Gastroesophageal sphincter (tissue), 3 donors: ENCODE results near the gene CDKN2AIP.

Experiments used
- CTCF ChIP-seq, 4 experiments: fragments of 200-600 bp in 2 of 4; fragments of 450-650 bp in 2 of 4; sonication (generic) in 1 of 4; IDR thresholded peaks; one replicate each; pipeline ENCODE4 v1.5.1; 2017 to 2019; ENCODE audit warnings: antibody characterized with exemption in 4 of 4, mild to moderate bottlenecking in 2 of 4, moderate library complexity in 2 of 4
- EP300 ChIP-seq: sonication (generic); formaldehyde crosslinking; IDR thresholded peaks from one replicate; pipeline ENCODE4 v1.6.1; 2017; ENCODE audit warnings: antibody characterized with exemption, mild to moderate bottlenecking
- POLR2A ChIP-seq, 2 donors: fragments of 450-650 bp; IDR thresholded peaks; one replicate each; pipeline ENCODE4 v1.6.1; 2017; ENCODE audit warnings: antibody characterized with exemption in 2 of 2, mild to moderate bottlenecking in 2 of 2, moderate library complexity in 1 of 2
- POLR2AphosphoS5 ChIP-seq: sonication (generic); formaldehyde crosslinking; IDR thresholded peaks from one replicate; pipeline ENCODE4 v1.6.1; 2017; ENCODE audit warnings: antibody characterized with exemption

- TF ChIP-seq POLR2AphosphoS5 (no peak), POLR2A (IDR thresholded peaks at IDR 0.05) (no peak), CTCF (IDR thresholded peaks at IDR 0.05) (no peak), EP300 (no peak)
These were observed 35.6 kb upstream of the CDKN2AIP start for GRCh38 chr4:183408796-183409195.
